RWPE1 (cell line): ENCODE measurements around the gene CDX1.

Experiments used
- CTCF ChIA-PET: fragments of 350-600 bp; sonication (Branson Sonifier 250); formaldehyde crosslinking; extraction: SDS; loops from one replicate; lab custom pipeline; 2021; lab: Yijun Ruan, JAX
- POLR2A ChIA-PET: fragments of 400-600 bp; formaldehyde crosslinking; extraction: SDS; loops from one replicate; lab custom pipeline; 2020; ENCODE audit warnings: antibody characterized with exemption; ENCODE audit not compliant: low non-redundant PET; lab: Yijun Ruan, JAX
- DNase-seq: peaks from one replicate; pipeline ENCODE4 v3.0.0; 2012; ENCODE audit warnings: low spot score
- H3K27ac ChIP-seq: fragments of 450-650 bp; 2 replicates; pipeline ENCODE4 v1.5.1; 2017
- TF ChIP-seq, protein P1 (sequence below): fragments of 450-650 bp; conservative IDR thresholded peaks from 2 replicates; pipeline ENCODE4 v1.5.1; 2017; ENCODE audit warnings: low read depth, mild to moderate bottlenecking

Gene CDX1

DNA sequence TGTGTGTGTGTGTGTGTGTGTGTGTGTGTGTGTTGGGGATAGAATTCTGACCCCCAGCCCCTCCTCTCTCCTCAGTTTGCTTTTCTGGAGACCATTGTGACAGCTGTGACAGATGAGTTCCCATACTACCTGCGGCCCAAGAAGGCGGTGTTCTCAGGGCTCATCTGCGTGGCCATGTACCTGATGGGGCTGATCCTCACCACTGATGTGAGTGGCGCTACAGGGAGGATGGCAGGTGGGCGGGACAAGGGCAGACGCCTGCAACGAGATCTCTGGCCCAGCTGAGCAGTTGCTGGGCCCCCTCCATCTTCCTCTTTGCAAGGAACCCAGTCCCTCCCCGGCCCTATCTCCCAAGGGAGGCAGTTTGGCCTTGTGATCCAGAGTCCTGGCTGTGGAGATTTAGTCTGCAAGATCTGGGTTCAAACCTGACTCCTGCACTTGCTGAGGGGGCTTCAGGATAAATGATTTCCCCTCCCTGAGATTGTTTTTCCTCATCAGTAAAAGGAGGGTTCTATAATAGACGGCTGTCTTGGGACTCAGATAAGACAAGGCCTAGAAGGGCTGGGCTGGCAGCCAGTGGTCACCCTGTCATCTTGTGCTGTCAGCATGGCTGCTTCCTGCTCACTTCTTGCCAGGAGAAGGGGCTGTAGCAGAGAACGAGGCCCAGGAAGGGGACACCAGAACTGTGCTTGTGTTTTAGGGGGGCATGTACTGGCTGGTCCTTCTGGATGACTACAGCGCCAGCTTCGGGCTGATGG, 37.4 kb downstream of the CDX1 start:
- TF ChIP-seq, protein P1, sequence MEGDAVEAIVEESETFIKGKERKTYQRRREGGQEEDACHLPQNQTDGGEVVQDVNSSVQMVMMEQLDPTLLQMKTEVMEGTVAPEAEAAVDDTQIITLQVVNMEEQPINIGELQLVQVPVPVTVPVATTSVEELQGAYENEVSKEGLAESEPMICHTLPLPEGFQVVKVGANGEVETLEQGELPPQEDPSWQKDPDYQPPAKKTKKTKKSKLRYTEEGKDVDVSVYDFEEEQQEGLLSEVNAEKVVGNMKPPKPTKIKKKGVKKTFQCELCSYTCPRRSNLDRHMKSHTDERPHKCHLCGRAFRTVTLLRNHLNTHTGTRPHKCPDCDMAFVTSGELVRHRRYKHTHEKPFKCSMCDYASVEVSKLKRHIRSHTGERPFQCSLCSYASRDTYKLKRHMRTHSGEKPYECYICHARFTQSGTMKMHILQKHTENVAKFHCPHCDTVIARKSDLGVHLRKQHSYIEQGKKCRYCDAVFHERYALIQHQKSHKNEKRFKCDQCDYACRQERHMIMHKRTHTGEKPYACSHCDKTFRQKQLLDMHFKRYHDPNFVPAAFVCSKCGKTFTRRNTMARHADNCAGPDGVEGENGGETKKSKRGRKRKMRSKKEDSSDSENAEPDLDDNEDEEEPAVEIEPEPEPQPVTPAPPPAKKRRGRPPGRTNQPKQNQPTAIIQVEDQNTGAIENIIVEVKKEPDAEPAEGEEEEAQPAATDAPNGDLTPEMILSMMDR: no peak
- ChIA-PET POLR2A (interaction anchor here (0.6 kb wide), 1 partner anchor 545 kb away, joined by 3 read pairs; no protein-coding TSS in a partner anchor), CTCF (interaction anchor here (0.6 to 0.7 kb wide), 2 partner anchors 21 to 115 kb away, joined by 5 read pairs; no protein-coding TSS in a partner anchor)
- H3K27ac ChIP-seq: no peak overlapping the region
- DNase-seq: no peak

- ChIA-PET CTCF (interaction anchor here (0.7 kb wide), 1 partner anchor 114 kb away, joined by 5 read pairs; no protein-coding TSS in a partner anchor), POLR2A (no interaction called here)
- TF ChIP-seq, protein P1: no peak
- H3K27ac ChIP-seq: no peak overlapping the region
- no peak for DNase-seq
These were observed 38.0 kb downstream of the CDX1 start for GRCh38 chr5:150204590-150204960.

DNA sequence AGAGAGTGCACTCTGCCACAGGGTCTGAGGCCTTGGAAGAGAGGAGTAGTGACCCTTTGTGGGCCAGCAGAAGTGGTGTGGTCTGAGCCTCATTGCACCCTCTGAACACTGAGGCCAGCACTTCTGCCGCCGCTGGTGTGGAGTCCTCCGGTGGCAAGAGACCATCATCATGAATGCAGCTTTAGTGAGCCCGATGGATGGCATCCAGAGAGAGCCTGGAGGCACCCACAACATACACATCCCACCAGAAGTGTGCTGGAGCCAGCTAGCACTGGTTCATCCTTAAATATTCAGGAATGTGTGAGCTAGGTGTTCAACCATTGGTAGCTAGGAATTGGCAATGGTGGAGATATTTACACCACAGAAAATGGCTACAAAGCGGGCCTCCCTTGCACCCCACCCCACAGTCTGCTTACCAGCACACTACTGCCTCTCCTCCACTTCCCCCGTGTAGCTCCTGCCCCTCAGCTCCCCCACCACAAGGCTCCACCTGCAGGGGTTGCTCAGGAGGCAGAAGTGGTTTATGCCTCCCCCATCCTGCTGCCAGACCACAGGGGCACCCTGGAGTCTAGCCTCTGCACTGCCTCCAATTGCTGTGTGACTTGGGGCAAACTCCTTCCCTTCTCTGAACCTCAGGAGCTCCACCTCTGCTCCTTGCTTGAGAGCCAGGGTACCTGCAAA, 39.7 kb downstream of the CDX1 start:
- TF ChIP-seq, protein P1: no peak
- no peak for DNase-seq
- POLR2A ChIA-PET: no interaction called here
- H3K27ac ChIP-seq: no peak overlapping the region
- CTCF ChIA-PET: interaction anchor here (0.6 to 1.4 kb wide), 4 partner anchors 12 to 204 kb away, joined by 3 to 7 read pairs (median 4); no protein-coding TSS in a partner anchor

DNA sequence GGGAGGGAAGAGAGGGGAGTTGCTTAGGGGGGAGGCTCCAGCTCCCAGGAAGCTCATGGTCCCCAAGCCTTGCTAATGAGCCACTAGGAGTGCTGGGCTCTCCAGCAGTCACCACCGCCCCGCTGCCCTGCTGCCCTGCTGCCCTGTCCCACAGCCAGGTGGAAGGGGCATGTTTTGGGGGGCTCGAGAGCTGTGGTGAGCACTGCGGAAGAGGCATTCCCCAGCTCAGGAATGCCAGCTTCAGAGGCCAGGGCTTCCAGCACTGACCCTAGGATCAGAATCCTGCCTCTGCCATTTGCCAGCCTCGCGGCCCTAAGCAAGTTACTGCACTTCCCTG, 40.2 kb downstream of the CDX1 start:
- no peak for DNase-seq
- ChIA-PET CTCF (interaction anchor here (0.7 to 1.4 kb wide), 3 partner anchors 12 to 144 kb away, joined by 3 to 7 read pairs (median 3); no protein-coding TSS in a partner anchor), POLR2A (no interaction called here)
- TF ChIP-seq, protein P1: no peak
- H3K27ac ChIP-seq: no peak overlapping the region

GRCh38 chr5:150208187-150209098, 41.9 kb downstream of the CDX1 start:
- TF ChIP-seq, protein P1: no peak
- ChIA-PET POLR2A (no interaction called here), CTCF (interaction anchor here (0.6 to 1.0 kb wide), 5 partner anchors 10 to 142 kb away, joined by 3 to 5 read pairs (median 3); no protein-coding TSS in a partner anchor)
- peak; percentile 97 for DNase-seq
- peak overlapping the region; percentile 76 for H3K27ac ChIP-seq
